ENCODE measurements around the gene FRZB.

FRZB gene

GRCh38 chr2:182854375-182855105 lies 11.9 kb downstream of the FRZB start:
- DNase-seq (ENCODE audit: low read depth), result no peak
- H3K4me3 ChIP-seq (ENCODE audit: low read depth, low read length), result no peak overlapping the region

GRCh38 chr2:182852801-182853200 lies 13.6 kb downstream of the FRZB start:
- DNase-seq (ENCODE audit: low read depth), result no peak
- H3K4me3 ChIP-seq (ENCODE audit: low read depth, low read length), result no peak overlapping the region

- H3K4me3 ChIP-seq (ENCODE audit: low read depth, low read length), result no peak overlapping the region
- DNase-seq (ENCODE audit: low read depth), result no peak
These were observed 14.3 kb downstream of the FRZB start for GRCh38 chr2:182852090-182852489.

GRCh38 chr2:182845794-182846417 lies 20.5 kb downstream of the FRZB start:
- H3K4me3 ChIP-seq (ENCODE audit: low read depth, low read length), result no peak overlapping the region

GRCh38 chr2:182836451-182836850 lies 30.0 kb downstream of the FRZB start:
- H3K4me3 ChIP-seq (ENCODE audit: low read depth, low read length), result no peak overlapping the region
- no peak for DNase-seq (ENCODE audit: low read depth)

More at GRCh38 chr2:182845794-182846417, 20.5 kb downstream of the FRZB start:
- DNase-seq (ENCODE audit: low read depth), result no peak

- no peak for DNase-seq (ENCODE audit: low read depth)
- H3K4me3 ChIP-seq (ENCODE audit: low read depth, low read length), result no peak overlapping the region
These were observed 32.1 kb downstream of the FRZB start for GRCh38 chr2:182834293-182834692.

GRCh38 chr2:182833084-182833854 lies 33.2 kb downstream of the FRZB start:
- no peak overlapping the region for H3K4me3 ChIP-seq (ENCODE audit: low read depth, low read length)
- no peak for DNase-seq (ENCODE audit: low read depth)

- no peak overlapping the region for H3K4me3 ChIP-seq (ENCODE audit: low read depth, low read length)
- DNase-seq (ENCODE audit: low read depth), result no peak
These were observed 34.5 kb downstream of the FRZB start for GRCh38 chr2:182831921-182832320.

- H3K4me3 ChIP-seq (ENCODE audit: low read depth, low read length), result no peak overlapping the region
- no peak for DNase-seq (ENCODE audit: low read depth)
These were observed 35.3 kb downstream of the FRZB start for GRCh38 chr2:182831101-182831500.

GRCh38 chr2:182827182-182827879 lies 39.1 kb downstream of the FRZB start:
- H3K4me3 ChIP-seq (ENCODE audit: low read depth, low read length), result no peak overlapping the region
- no peak for DNase-seq (ENCODE audit: low read depth)

- H3K4me3 ChIP-seq (ENCODE audit: low read depth, low read length), result no peak overlapping the region
- DNase-seq (ENCODE audit: low read depth), result no peak
These were observed 39.9 kb downstream of the FRZB start for GRCh38 chr2:182826496-182826895.

GRCh38 chr2:182826064-182826463 lies 40.4 kb downstream of the FRZB start:
- no peak overlapping the region for H3K4me3 ChIP-seq (ENCODE audit: low read depth, low read length)
- DNase-seq (ENCODE audit: low read depth), result no peak

- DNase-seq (ENCODE audit: low read depth), result no peak
- H3K4me3 ChIP-seq (ENCODE audit: low read depth, low read length), result no peak overlapping the region
These were observed 41.7 kb downstream of the FRZB start for GRCh38 chr2:182824767-182825158.

- H3K4me3 ChIP-seq (ENCODE audit: low read depth, low read length), result no peak overlapping the region
- DNase-seq (ENCODE audit: low read depth), result no peak
These were observed 42.2 kb downstream of the FRZB start for GRCh38 chr2:182824056-182824766.

- H3K4me3 ChIP-seq (ENCODE audit: low read depth, low read length), result no peak overlapping the region
- DNase-seq (ENCODE audit: low read depth), result no peak
These were observed 43.7 kb downstream of the FRZB start for GRCh38 chr2:182822733-182823132.

GRCh38 chr2:182821182-182821581 lies 45.3 kb downstream of the FRZB start:
- no peak for DNase-seq (ENCODE audit: low read depth)
- no peak overlapping the region for H3K4me3 ChIP-seq (ENCODE audit: low read depth, low read length)

- DNase-seq (ENCODE audit: low read depth), result no peak
These were observed 47.0 kb downstream of the FRZB start for GRCh38 chr2:182819412-182819811.

GRCh38 chr2:182818925-182819324 lies 47.5 kb downstream of the FRZB start:
- H3K4me3 ChIP-seq (ENCODE audit: low read depth, low read length), result no peak overlapping the region

More at GRCh38 chr2:182819412-182819811, 47.0 kb downstream of the FRZB start:
- no peak overlapping the region for H3K4me3 ChIP-seq (ENCODE audit: low read depth, low read length)

GRCh38 chr2:182818501-182818900 lies 47.9 kb downstream of the FRZB start:
- H3K4me3 ChIP-seq (ENCODE audit: low read depth, low read length), result no peak overlapping the region

More at GRCh38 chr2:182818925-182819324, 47.5 kb downstream of the FRZB start:
- DNase-seq (ENCODE audit: low read depth), result no peak

More at GRCh38 chr2:182818501-182818900, 47.9 kb downstream of the FRZB start:
- no peak for DNase-seq (ENCODE audit: low read depth)
